NCI-H146 treated with DMSO at 0.1 percent for 48 hours (cell line): Measurements from ENCODE around the gene BMPR1B.

ENCODE experiments used
- DNase-seq: peaks from one replicate; lab custom pipeline; 2025; ENCODE audit not compliant: unreplicated experiment; lab: John Stamatoyannopoulos, UW

Gene BMPR1B

DNA sequence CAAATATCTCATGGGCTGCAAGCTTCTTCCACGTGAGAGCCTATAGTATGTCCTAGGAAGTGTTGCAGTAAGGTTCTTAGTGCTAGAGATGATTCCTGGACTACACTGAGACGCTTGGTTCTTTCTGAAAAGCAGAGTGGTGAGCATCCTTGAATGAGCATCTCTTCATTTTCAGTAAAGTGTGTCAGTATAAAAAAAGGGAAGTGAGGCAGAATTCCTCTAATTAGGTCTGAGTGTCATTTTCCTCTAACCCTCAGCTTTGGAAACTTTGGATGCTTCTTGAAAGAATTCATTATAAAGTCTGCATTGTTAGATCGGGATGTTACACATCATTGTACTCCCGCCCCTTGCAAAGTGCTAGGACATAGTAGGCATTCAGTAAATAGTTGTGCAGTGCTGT lies 5.2 kb downstream of the BMPR1B start:
- no peak for DNase-seq

- DNase-seq, result no peak
Observed at GRCh38 chr4:94763500-94763899, 5.7 kb downstream of the BMPR1B start.

DNA sequence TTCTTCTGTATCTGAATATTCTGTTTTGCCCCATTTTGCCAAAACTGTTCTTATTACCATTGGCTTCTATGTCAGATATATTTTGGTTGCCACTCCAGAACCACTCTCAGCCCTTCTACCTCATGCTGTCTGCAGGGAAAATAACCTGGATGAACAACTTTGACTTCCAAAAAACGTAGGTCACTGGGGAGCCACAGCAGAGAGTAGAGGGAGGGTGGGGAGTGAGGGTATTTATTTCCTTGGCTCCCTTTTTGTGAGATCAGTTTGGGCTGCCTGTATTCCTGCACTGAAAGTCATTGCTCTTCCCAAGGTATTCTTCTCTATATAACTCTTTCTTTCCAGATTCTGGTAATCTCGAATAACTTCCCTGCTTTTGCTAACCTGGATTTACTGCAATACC lies 6.3 kb downstream of the BMPR1B start:
- DNase-seq, result no peak

- no peak for DNase-seq
Observed at GRCh38 chr4:94765174-94765573, 7.4 kb downstream of the BMPR1B start.

DNA sequence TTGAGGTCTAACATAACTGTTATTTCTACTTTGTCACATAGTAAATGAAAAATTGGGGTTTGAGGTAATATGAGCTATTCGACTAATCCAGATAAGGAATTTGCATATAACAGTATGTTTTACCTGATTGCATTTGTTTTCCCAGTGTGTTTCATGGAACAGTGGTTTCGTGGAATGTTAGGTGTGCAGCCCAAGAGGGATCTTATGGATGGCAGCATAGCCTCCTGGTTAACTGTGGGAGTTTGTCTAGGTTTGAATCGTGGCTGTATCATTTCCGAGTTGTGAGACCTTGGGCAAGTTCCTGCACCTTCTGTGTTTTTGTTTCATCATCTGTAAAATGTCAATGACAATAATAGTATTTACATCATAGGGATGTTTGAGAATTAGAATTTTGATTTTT lies 7.9 kb downstream of the BMPR1B start:
- no peak for DNase-seq

- no peak for DNase-seq
Observed at GRCh38 chr4:94766856-94767255, 9.1 kb downstream of the BMPR1B start.

DNA sequence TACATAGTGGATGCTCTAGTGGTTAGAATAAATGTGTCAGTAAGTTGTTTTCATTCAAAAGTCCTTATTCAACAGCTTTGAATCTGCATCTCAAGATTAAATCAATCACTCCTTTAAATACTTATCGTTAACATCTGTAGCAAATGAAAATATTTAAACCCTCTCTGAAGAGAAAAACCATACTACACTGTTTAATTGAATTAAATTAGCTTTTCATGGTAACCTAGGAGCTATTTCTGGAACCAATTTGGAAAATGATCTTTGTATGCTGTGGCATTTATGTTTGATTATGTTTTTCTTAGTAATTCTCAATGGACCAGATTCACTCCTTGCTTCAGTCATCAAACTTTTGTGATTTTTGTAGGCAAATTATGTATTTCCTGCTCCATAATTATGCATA lies 9.7 kb downstream of the BMPR1B start:
- DNase-seq, result no peak

GRCh38 chr4:94782707-94783106 lies 25.0 kb downstream of the BMPR1B start:
- DNase-seq, result no peak

DNA sequence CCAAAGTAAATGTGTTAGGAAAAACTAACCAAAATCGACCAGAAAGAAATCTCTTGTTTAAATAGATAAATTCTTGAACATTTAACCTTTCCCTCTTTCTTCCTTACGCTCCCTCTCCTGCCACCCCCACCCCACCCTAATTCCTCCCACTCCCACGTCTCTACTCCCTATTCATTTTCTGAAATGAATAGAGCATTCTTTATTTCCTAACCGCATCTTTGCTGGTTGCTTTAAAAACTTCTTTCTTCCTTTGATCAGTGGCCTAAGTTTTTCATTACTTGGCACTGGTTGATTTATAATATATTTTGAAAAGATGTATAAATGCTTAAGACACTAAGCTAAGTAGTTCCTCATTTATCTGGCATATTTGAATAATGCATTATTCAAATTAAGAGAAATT lies 33.9 kb downstream of the BMPR1B start:
- no peak for DNase-seq

DNA sequence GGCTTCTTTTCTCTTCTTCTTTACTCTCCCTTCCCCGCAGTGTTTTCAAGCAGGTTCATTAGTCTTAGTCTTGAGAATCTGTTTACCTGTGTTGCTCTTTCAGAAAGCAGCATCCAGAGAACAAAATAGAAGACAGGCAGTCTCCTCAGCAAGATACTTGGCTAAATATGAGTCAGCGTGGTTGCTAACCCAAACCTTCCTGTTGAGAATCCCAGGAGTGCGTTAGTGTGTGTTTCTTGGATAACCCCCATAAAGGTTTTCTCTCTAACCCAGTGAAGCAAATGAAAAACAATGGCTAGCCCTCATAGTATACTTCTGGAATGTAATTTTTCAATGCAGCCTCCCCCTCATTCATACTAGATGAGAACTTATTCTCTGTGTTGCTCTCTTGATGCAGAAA lies 41.1 kb downstream of the BMPR1B start:
- no peak for DNase-seq

- no peak for DNase-seq
Observed at GRCh38 chr4:94801016-94801415, 43.3 kb downstream of the BMPR1B start.

DNA sequence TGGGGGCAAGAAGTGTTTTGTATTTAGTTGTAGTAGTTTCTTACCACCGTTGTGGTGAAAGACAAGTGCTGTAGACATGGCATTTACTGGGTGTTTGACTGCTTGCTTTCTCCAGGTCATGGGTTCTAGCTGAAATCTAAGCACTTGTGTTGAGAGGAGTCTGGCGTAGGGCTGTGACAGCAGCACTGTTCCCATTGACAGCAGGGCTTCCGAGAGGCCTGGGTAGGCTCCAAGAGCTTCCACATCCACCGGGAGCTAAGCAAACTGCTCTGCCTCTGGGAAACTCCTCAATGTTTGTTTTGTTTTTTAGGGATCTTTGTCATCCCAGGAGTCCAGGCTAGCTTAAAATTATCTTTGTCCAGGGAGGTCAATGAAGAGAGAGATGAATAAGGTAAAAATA lies 44.3 kb downstream of the BMPR1B start:
- DNase-seq, result no peak

- no peak for DNase-seq
Observed at GRCh38 chr4:94803181-94803580, 45.4 kb downstream of the BMPR1B start.

DNA sequence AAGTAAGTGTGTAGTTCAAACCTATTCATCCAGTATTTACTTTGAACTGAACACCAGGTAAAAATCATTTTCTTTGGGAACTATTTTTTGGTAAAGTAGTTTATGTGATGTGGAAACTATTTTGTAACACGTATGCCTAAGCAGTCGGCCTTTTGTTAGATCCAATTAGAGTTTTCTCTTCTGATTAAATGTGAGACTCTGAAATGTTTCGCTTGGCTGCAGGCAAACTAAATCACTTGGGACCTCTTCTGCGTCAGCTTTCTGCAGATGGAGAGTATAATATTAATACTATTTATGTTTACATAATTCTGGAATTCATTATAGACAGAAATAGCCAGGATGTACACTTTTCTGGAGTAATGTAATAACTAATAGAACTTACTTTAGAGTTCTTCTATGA lies 46.9 kb downstream of the BMPR1B start:
- DNase-seq, result no peak

- no peak for DNase-seq
Observed at GRCh38 chr4:94806376-94806775, 48.6 kb downstream of the BMPR1B start.

- DNase-seq, result no peak
Observed at GRCh38 chr4:94811643-94812042, 53.9 kb downstream of the BMPR1B start.

DNA sequence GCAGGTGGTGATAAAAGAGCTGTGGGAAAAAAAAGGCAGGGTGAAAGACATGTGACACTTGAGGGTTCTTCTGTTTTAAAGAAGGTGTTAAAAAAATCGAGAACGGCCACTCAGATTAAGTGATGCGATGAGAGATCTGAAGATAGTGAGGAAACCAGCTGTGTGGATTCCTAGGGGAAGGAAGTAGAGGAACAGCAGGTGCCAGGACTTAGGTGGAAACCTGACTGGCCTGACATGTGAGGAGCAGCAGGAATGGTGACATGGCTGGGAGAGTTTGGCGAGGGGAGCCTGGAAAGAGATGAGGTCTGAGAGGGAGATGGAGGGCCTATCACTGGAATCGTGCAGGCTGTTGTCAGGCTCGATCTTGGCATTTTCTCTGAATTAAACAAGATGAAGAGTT lies 55.5 kb downstream of the BMPR1B start:
- no peak for DNase-seq

- no peak for DNase-seq
Observed at GRCh38 chr4:94814237-94814636, 56.5 kb downstream of the BMPR1B start.

DNA sequence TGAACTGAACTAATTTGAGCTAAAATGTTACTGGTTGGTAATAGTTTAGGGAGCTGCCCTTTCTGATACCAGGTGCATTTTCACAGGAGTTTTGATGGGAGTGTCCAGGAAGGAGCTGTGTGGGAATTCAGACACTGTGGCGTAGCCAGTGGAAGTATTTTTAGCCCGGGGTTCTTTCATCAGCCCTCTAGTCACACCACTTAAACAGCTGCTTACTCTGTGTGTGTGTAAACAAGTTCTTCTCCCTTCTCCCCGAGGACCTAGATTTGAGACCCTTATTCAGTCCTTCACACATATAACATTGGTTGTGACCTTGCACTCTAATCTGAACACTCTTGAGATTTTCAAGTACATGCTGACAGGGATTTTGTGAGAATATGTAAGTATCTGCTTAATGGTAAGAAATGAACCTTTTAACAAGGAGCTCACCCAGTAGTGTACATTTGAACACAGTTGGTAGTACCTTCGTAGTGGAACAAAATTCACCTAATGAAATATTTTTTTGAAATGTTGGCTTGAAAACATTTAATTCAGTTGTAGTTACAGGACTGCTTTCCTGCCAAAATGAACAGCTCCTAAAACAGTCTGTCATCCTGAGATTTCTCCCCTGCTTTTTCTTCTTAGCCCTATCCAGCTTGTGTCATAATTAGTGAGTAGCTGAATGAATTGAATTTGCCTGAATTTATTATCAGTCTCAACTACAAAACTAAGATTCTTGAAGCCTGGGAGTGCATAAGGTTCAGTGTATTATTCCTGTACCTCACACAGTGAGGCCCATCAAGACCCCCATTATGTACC lies 61.8 kb downstream of the BMPR1B start:
- no peak for DNase-seq

GRCh38 chr4:94826206-94826605 lies 68.5 kb downstream of the BMPR1B start:
- DNase-seq, result no peak

- DNase-seq, result no peak
Observed at GRCh38 chr4:94827481-94828110, 69.8 kb downstream of the BMPR1B start.

DNA sequence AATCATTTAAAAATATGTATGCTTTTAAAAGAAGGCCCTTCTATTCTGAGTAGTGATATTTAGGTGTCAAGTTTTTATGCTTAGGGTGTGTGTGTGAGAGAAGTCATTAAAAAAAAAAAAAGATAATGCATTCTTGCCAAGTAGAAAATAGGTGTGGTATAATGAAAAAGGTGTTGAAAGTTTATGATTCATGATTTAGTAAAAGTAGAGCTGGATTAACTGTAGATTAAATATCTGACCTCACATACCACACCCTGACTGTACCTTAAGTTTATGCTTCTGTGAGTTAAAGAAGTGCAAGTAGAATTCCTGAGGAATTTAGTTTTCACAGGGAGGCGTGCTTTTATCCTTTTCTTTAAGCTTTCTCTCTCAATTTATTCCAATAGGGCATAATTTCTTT lies 71.1 kb downstream of the BMPR1B start:
- DNase-seq, result no peak

DNA sequence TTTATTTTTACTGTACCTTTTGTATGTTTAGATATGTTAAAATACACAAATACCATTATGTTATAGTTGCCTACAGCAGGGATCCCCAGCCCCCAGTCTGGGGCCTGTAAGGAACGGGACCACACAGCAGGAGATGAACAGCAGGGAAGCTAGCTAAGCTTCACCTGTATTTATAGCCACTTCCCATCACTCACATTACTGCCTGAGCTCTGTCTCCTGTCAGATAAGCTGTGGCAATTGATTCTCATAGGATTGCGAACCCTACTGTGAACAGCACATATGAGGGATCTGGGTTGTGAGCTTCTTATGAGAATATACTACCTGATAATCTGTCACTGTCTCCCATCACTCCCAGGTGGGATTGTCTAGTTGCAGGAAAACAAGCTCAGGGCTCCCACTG lies 73.9 kb downstream of the BMPR1B start:
- no peak for DNase-seq
